Uterus (tissue), 2 donors: ENCODE data around the gene EMP3.

Experiments used
- CTCF ChIP-seq, 4 experiments: fragments of 200-600 bp in 2 of 4; fragments of 450-650 bp in 2 of 4; sonication (generic) in 2 of 4; IDR thresholded peaks; one replicate each; pipeline ENCODE4 v1.5.1; 2016 to 2019; ENCODE audit warnings: antibody characterized with exemption in 4 of 4, mild to moderate bottlenecking in 2 of 4, moderate library complexity in 1 of 4
- POLR2A ChIP-seq, 2 donors: fragments of 450-650 bp; IDR thresholded peaks; one replicate each; pipeline ENCODE4 v1.6.1; 2016; ENCODE audit warnings: antibody characterized with exemption in 2 of 2, mild to moderate bottlenecking in 1 of 2, moderate library complexity in 1 of 2

GRCh38 chr19:48364598-48365348, 39.4 kb downstream of the EMP3 start:
- TF ChIP-seq CTCF (IDR thresholded peaks at IDR 0.05) (no peak), POLR2A (IDR thresholded peaks at IDR 0.05) (no peak)
